Stimulated activated CD8-positive, alpha-beta memory T cell treated with anti-CD3 and anti-CD28 coated beads, Interleukin-4, amount 100 ng/mL, for 48 hours (primary cell): Measurements from ENCODE around the gene MPPED1.

Experiments
- DNase-seq: peaks from one replicate; pipeline ENCODE4 v3.0.0-alpha.2; 2020

MPPED1 gene

GRCh38 chr22:43449831-43450225 lies 38.0 kb downstream of the MPPED1 start:
- DNase-seq = no peak

GRCh38 chr22:43451371-43452050 lies 39.7 kb downstream of the MPPED1 start:
- no peak for DNase-seq

DNA sequence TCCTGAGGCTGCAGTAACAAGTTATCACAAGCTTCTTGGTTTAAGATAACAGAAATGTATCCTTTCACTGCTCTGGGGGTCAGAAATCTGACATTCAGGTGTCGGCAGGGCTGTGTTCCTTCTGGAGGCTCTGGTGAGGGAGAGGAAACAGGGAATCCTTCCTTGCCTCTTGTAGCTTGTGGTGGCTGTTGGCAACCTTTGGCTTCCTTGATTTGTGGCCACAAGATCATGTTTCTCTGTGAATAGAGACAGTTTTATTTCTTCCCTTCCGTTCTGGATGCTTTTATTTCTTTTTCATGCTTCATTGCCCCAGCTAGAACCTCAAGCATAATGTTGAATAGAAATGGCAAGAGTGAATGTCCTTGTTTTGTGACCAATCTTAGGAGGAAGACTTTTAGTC lies 44.0 kb downstream of the MPPED1 start:
- DNase-seq = no peak

GRCh38 chr22:43457002-43457401 lies 45.2 kb downstream of the MPPED1 start:
- DNase-seq = no peak

DNA sequence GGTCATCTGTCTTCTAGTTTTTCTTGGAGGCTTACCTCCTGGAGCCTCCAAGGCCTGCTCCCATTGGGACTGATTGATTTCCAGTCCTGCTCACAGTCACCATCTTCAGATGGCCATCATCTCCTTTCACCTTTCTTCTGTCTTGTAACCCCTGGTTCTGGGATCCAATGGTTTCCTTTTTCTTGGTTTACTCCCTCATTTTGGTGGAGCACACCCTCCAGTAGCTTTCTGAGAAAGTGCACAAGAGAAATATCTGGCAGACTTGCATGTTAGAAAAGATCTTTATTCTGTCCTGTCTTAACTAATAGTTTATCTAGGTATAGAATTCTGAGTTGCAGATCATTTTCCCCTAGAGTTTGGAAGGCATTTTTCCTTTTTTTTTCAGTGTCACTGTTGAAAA lies 50.9 kb downstream of the MPPED1 start:
- no peak for DNase-seq

- no peak for DNase-seq
Measured at GRCh38 chr22:43464809-43465208, 53.0 kb downstream of the MPPED1 start.

GRCh38 chr22:43465291-43466015 lies 53.6 kb downstream of the MPPED1 start:
- no peak for DNase-seq

DNA sequence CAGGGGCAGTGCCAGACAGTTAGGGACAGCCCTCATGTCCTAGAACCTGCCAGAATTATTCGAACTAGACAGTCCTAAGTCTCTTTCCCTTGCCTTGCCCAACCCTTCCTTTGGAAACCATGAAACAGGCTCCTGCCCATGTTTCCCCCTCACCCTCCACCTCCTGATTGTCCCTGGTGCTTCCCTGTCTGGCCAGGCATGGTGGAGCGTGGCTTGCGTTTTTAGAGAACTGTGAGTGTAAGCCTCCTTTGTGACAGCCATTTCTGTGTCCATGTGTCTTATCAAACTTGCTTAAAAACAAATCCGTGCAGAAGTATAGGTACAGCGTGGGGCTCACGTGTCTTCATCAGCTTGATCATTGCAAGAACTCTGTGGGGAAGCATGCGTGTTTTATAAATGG lies 54.9 kb downstream of the MPPED1 start:
- DNase-seq = no peak

GRCh38 chr22:43467216-43467940 lies 55.6 kb downstream of the MPPED1 start:
- no peak for DNase-seq

DNA sequence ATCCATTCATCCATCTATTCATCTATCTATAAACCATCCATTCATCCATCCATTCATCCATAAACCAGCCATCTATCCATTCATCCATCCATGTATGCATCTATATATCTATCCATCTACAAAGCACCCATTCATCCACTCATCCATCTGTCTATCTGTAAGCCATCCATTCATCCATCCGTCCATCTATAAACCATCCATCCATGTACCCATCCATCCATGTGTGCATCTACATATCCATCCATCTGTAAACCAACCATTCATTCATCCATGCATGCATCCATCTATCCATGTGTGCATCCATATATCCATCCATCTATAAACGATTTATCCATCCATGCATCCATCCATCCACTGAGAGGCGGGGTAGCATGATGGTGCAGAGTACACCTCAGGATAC lies 58.4 kb downstream of the MPPED1 start:
- DNase-seq = no peak

DNA sequence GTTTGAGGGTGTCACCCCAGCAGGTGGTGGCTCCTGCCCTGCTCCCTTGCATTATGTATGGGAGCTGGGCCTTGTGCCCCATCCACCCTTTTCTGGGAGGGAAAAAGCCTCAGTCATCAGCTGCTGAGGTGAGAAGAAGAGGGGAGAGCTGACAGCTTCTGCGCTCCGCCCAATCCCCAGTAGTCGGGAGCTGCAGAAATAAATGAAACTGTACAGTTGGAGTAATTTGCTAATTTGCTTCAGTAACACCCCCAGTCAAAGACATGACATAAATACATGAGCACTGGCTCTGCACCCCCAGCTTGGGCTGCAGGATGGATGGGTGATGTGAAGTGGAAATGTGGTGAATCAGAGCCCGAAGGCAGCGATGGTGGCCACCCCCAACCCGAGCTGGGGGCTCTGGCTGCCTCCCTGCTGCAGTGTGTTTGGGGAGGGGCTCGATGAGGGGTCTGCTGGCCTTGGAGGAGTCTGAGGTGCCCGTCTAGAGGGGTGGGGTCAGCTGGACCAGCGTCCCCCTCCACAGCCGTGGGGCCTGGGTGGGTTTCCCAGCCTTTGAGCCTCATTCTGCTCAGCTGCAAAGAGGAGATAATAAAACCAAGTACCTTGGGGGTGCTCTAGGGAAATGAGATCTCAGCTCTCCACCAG lies 59.2 kb downstream of the MPPED1 start:
- DNase-seq = no peak

- no peak for DNase-seq
Measured at GRCh38 chr22:43471606-43472135, 59.9 kb downstream of the MPPED1 start.

DNA sequence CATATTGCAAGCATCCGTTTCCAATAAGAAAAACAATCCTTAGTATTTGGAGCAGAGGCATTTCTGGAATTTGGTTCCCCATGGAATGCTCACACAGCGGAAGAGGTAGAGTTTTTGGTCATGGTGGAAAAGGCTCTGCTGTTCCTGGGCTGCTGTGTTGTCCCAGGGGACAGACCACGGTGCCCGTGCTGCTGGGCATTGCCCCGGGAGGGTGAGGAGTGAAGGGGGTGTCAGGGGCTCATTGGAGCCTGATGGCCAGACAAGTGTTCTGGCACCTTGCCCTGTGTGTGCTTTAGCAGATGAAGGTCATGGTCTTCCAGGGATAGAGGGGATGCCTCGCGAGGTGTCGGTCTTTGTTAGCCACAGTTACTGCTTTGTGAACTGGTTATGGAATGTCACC lies 61.2 kb downstream of the MPPED1 start:
- no peak for DNase-seq

DNA sequence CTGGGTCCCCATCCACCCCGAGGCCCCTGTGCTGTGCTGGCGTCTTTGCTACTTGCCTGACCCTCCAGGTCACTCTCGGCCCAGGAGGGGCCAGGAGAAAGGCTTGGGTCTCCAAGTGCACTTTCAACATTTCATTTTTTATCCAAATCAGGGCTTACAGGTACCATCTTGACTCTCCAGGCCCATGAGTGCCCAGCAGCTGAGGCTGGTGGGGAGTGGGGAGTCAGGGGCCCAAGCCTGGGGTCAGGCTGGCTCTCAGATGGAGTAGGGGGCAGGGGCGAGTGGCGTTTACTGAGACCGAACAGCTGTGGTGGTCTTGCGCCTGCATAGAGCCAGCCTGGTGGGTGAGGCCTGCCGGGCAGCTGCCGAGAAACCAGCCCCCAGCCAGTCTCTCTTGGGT lies 61.6 kb downstream of the MPPED1 start:
- DNase-seq = no peak

DNA sequence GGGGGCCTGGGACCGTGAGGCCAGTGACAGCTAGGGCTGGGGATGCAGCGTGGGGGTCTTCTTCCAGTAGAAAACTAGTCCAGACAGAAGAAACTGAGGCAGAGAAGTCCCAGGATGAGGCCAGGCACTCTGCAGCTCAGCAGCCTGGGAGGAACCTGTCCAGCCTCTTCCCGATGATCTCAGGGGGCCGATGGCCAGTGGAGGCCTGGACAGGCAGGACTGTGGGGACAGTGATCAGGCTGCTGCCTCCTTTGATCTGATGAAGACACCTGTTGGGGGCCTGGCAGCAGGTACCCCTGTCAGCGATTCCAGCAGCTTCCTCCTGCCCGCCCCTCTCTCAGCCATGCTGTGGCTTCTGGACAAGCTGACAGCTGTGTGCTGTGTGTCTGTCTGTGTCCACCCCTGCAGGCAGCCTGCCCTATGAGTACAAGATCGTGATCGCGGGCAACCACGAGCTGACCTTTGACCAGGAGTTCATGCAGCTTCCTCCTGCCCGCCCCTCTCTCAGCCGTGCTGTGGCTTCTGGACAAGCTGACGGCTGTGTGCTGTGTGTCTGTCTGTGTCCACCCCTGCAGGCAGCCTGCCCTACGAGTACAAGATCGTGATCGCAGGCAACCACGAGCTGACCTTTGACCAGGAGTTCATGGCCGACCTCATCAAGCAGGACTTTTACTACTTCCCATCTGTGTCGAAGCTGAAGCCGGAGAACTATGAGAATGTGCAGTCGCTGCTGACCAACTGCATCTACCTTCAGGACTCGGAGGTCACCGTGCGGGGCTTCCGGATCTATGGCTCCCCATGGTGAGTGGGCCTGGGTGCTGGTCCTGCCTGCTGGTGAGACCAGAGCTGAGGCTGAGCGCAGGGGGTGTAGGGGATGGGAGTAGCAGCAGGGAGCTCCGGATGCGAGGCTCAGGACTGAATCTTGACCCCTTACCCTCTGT lies 62.6 kb downstream of the MPPED1 start:
- no peak for DNase-seq

DNA sequence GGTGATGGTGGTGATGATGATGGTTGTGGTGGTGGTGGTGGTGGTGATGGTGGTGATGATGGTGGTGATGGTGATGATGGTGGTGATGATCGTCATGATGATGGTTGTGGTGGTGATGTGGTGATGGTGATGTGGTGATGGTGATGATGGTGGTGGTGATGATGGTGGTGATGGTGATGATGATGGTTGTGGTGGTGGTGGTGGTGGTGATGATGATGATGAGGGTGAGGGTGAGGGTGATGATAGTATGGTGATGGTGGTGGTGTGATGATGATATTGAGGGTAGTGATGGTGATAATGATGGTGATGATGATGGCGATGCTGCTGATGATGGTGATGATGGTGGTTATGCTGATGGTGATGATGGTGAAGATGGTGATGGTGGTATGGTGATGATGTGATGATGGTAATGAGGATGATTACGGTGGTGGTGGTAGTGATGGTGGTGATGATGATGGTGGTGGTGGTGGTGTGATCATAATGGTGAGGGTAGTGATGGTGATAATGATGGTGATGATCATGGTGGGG lies 63.8 kb downstream of the MPPED1 start:
- DNase-seq = no peak

DNA sequence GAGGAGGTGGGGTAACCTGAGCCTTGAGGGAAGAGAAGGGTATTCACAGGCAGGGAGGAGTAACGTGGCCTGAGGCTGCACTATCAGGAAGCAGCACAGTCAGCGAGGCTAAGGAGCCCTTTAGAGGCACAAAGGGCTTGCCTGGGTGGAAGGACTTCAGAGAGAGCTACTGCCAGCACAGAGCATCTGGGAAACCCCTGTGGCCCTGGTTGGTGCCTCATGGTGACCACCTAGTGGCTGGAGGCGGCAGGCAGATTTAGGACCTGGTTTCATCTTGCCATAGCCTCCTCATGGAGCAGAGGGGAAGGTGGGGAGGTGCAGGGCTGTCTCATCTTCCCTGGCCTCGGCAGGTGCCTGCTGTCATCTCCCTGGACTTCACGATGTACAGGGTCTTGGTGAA lies 64.5 kb downstream of the MPPED1 start:
- no peak for DNase-seq

GRCh38 chr22:43476751-43477725 lies 65.2 kb downstream of the MPPED1 start:
- DNase-seq = no peak

DNA sequence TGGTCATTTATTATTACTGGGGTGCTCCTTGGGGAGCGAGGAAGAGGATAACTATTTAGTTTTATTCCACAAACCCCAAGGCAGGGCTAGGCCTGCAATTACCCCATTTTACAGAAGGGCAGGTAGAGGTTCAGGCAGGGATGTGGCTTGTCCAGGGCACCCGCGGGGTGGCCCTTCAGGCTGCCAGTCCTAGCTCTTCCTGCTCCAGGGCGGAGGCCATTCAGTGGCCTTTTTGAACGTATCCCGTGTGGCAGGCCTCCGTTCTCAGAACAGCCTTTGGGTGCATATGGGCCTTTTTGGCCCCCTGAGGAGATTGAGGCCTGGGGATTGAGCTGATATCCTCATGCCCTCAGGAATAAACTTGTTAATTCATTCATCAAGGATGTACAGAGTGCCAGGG lies 66.2 kb downstream of the MPPED1 start:
- no peak for DNase-seq

DNA sequence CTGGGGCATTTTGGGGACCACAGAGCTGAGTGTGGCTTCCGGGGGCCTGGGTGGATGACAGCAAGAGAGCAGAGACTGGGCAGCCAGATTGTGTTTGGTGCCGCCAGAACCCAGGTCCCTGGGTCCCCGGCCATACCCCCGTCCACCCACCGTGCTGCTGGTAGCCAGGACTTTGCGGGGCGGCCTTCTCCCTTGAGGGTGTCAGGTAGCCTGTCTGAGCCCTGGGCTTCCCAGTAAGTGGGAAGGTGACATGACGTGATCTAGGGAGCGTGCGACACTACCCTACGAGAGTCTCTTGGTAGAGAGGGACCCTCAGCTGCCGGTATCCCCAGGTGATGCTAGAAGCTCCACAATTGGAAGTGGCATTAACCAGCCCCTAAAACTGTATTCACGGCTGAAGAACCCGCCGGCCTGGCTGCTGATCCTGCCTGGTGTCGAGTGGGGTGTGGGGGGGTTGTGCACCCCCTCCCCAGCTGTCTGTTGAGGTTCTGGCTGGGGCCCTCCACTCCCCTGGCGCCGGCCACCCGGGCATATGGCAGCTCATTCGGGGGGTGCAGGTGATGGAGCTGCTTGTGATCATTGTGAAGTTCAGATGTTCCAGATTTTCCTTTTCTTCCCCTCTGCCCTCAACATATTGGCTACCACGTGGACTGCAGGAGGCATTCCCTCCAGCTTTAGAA lies 66.9 kb downstream of the MPPED1 start:
- DNase-seq = no peak
